ENCODE data around the gene RABL6.
"Not testable (repeated sequence)": the region's sequence is repeated elsewhere in the genome, so short reads cannot be mapped to it uniquely, and the experiment has no call there.

The RABL6 gene

GRCh38 chr9:136821826-136822544 lies 14.2 kb downstream of the RABL6 start:
- DNase-seq = no peak

GRCh38 chr9:136823136-136824046 lies 15.6 kb downstream of the RABL6 start:
- DNase-seq = no peak

DNA sequence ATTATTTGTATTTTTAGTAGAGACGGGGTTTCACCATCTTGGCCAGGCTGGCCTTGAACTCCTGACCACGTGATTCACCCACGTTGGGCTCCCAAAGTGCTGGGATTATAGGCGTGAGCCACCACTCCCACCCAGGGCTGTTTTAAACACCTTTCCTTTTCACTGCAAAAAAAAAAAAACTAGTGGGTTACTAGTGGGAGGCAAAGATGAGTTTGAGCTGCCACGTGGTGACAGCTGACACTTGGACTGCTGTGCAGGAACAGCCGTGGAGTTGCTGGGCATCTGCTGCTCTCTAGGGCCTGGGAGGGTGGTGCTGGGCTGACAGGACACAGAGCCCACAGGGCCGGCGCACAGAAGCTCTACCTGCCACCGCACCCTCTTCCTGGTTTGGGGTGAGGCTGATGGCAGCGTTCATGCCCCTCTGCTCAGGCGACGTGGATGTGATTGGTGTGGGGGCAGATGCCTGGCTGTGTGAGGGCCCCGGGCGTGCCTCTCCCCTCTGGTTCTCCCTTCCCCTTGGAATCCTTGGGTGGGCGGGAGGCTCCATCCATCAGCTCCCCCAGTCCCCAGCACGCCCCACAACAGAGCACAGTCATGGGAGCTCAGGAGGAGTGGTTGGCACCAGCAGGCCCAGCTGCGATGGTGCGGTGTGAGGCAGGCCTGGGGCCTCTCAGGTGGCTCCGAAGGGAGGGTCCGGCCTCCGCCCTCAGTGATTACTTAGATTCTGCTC lies 16.9 kb downstream of the RABL6 start:
- no peak for DNase-seq

DNA sequence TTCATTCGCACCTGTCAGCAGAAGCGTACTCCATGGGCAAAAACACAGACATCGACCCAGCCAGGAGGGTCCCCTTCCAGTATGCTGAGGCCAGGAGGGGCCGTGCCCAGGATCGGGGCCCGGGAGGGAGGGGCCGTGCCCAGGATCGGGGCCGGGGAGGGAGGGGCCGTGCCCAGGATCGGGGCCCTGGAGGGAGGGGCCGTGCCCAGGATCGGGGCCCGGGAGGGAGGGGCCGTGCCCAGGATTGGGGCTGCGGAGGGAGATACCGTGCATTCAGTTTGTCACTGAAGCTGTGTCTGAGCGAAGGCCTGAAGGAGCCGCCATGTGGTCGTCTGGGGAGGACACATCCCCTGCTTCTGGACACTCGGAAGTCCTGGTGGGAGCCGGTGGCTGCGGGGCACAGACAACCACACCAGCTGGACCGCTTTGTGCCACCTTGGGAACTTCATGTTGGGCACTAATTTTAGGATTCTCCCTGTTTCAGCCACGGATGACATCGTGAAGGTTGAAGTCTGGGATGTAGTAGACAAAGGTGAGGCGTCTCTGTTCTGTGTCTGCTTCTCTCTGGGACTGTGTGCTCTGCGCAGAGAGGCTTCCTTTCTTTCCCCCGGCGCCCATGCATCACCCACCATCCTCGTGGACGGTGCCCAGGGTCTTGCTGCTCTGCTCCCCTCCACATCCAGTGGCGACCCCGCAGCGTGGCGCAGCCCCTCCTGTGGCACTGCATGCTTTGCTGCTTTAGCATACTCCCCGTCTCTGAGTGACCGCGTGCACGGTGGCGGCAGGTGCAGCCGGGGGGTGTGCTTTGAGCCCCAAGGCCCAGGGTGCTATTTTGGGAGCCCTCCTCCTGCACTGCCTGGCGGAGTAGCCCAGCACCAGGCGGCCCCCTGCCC lies 17.8 kb downstream of the RABL6 start:
- DNase-seq = no peak

DNA sequence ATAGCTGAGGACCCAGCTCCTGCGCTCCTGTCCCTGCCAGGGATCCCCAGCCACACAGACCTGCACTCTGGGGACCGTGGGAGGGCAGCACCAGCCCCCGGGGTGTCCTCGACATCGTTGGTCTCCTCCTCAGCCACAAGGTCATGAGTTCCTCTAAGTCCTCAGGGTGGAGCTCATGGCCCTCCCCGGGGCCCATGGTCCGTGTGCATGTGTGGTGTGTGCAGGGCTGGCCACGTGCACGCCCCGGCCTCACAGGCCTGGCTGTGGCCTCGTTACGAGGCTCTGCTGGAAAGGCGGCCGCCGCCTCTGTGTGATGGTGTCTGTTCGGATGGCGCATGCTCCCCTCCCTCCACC lies 18.4 kb downstream of the RABL6 start:
- no peak for DNase-seq

- no peak for DNase-seq
Measured at GRCh38 chr9:136826703-136827582, 19.2 kb downstream of the RABL6 start.

- DNase-seq = no peak
Measured at GRCh38 chr9:136827794-136828473, 20.2 kb downstream of the RABL6 start.

DNA sequence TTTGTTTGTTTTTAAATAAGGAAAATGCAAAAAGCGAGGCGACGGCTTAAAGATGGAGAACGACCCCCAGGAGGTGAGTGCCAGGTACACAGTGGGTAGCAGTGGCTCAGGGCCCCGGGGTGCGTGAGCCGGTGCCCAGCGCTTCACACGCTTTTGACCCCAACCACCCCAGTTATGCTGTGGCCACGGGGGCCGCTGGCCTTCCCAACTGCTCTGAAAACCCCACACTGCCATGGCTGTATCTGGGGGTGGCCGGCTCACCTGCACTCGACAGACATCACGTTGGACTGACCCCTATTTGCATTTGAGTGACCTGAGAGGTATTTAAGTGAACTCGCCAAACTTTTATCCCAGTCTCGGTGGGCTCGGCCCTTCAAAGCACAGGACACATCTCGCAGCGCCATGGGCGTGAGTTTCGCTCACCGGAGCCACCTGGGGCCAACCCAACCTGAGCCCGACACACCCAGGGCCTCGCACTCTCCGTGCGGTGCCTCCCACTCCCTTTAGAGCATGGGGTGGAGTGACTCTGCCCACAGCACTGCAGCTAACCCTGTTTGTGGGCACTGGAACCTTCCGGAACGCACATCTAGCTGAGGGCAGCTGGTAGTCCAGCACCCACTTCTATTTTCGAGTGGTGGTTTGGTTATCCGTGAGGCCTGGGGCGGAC lies 20.9 kb downstream of the RABL6 start:
- DNase-seq = no peak

GRCh38 chr9:136829412-136829811 lies 21.7 kb downstream of the RABL6 start:
- DNase-seq = no peak

GRCh38 chr9:136829981-136830885 lies 22.5 kb downstream of the RABL6 start:
- no peak for DNase-seq

GRCh38 chr9:136831002-136831719 lies 23.4 kb downstream of the RABL6 start:
- DNase-seq = no peak

DNA sequence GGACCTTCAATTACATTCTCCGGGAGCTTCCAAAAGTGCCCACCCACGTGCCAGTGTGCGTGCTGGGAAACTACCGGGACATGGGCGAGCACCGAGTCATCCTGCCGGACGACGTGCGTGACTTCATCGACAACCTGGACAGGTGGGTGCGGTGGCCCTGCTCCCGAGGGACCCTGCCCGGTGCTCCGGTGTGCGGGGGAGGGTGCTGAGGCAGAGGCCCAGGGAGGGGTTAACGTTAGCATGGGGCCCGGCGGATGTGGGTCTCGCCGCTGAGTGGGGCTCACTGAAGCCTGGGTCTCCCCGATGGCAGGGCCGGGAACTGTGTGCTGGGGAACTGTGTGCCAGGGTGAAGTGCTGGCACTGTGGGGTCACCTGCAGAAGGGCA lies 24.0 kb downstream of the RABL6 start:
- no peak for DNase-seq

GRCh38 chr9:136832581-136832980 lies 24.8 kb downstream of the RABL6 start:
- no peak for DNase-seq

DNA sequence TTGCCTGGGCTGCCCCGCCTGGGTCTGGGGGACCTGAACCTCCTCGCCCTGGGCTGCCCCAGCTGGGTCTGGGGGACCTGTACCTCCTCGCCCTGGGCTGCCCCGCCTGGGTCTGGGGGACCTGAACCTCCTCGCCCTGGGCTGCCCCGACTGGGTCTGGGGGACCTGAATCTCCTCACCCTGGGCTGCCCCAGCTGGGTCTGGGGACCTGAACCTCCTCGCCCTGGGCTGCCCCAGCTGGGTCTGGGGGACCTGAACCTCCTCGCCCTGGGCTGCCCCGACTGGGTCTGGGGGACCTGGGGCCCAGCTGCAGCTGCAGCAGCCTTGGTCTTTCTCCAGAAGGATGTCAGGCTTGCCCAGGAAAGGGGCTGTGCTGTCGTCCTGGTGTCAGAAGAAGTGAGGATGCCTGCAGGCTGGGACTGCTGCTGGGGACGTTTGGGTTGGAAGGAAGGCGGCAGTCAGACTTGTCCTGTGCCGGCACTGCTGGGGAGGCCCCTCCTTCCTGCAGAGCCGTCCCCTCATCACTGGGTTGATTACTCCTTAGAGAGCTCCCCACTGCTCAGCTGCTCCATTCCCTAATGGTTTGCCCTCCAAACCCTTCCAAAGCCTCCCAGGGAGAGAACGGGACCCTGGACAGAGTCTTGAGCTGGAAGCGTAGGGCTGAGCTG lies 25.8 kb downstream of the RABL6 start:
- DNase-seq = not testable (repeated sequence)

- DNase-seq = no peak
Measured at GRCh38 chr9:136835162-136835931, 27.6 kb downstream of the RABL6 start.

GRCh38 chr9:136835932-136836904 lies 28.5 kb downstream of the RABL6 start:
- DNase-seq = no peak
